WTC11 (cell line): ENCODE measurements around the gene MKI67. TPM values are rescaled to one million over a fixed set of nuclear protein-coding genes. Genes with fewer than 3 reads are reported as not detected.

Experiments
- ATAC-seq: fragments of 200-7000 bp; cut with Tn5 transposase; 2 replicates; pipeline ENCODE4 v1.10.0; 2021; ENCODE audit warnings: mild to moderate bottlenecking, moderate library complexity
- CTCF ChIA-PET: fragments of 300-600 bp; sonication (Branson Sonifier 250); formaldehyde crosslinking; loops from one replicate; lab custom pipeline; 2021; ENCODE audit warnings: antibody characterized with exemption; lab: Charles Lee
- POLR2A ChIA-PET: fragments of 350-600 bp; sonication (Branson Sonifier 250); formaldehyde crosslinking; loops from one replicate; lab custom pipeline; 2021; ENCODE audit warnings: antibody characterized with exemption; lab: Charles Lee
- DNase-seq: peaks from one replicate; pipeline ENCODE4 v3.0.0; 2021; ENCODE audit warnings: low spot score
- H3K27ac Mint-ChIP-seq: 2 replicates; pipeline ENCODE4 v1.8.0; 2021; ENCODE audit warnings: mixed read lengths
- H3K27me3 Mint-ChIP-seq: 2 replicates; pipeline ENCODE4 v1.8.0; 2021; ENCODE audit warnings: low read depth, mild to moderate bottlenecking, moderate library complexity, mixed read lengths
- H3K36me3 Mint-ChIP-seq: 2 replicates; pipeline ENCODE4 v1.8.0; 2021; ENCODE audit warnings: mixed read lengths
- H3K4me1 Mint-ChIP-seq: 2 replicates; pipeline ENCODE4 v1.8.0; 2022; ENCODE audit warnings: mixed read lengths
- H3K4me3 Mint-ChIP-seq: 2 replicates; pipeline ENCODE4 v1.8.0; 2021; ENCODE audit warnings: mild to moderate bottlenecking, moderate library complexity, mixed read lengths
- H3K9me3 Mint-ChIP-seq: 2 replicates; pipeline ENCODE4 v1.8.0; 2021; ENCODE audit warnings: mixed read lengths
- AR ChIP-seq: fragments of 250-450 bp; sonication (Bioruptor Pico); IDR thresholded peaks from 2 replicates; pipeline ENCODE4 v1.9.0; 2021; ENCODE audit warnings: mild to moderate bottlenecking
- ATF1 ChIP-seq: sonication (generic); formaldehyde crosslinking; IDR thresholded peaks from 2 replicates; pipeline ENCODE4 v1.8.1; 2023; ENCODE audit warnings: mild to moderate bottlenecking, moderate library complexity, missing genetic modification reagents
- ATF3 ChIP-seq: sonication (generic); formaldehyde crosslinking; conservative IDR thresholded peaks from 2 replicates; pipeline ENCODE4 v1.8.1; 2022; ENCODE audit warnings: mild to moderate bottlenecking, missing genetic modification reagents
- ATF6 ChIP-seq: sonication (generic); formaldehyde crosslinking; IDR thresholded peaks from 2 replicates; pipeline ENCODE4 v1.8.1; 2023; ENCODE audit warnings: mild to moderate bottlenecking, missing genetic modification reagents
- CREM ChIP-seq: sonication (generic); formaldehyde crosslinking; IDR thresholded peaks from 2 replicates; pipeline ENCODE4 v1.8.1; 2022; ENCODE audit warnings: mild to moderate bottlenecking, missing genetic modification reagents, moderate library complexity
- E2F5 ChIP-seq: sonication (generic); formaldehyde crosslinking; IDR thresholded peaks from 2 replicates; pipeline ENCODE4 v1.8.1; 2022; ENCODE audit warnings: mild to moderate bottlenecking, moderate library complexity, missing genetic modification reagents
- GABPB1 ChIP-seq: sonication (generic); formaldehyde crosslinking; IDR thresholded peaks from 2 replicates; pipeline ENCODE4 v1.8.1; 2023; ENCODE audit warnings: mild to moderate bottlenecking, missing genetic modification reagents
- GRHL2 ChIP-seq: fragments of 250-450 bp; sonication (Bioruptor Pico); IDR thresholded peaks from 2 replicates; pipeline ENCODE4 v1.8.0; 2022; ENCODE audit warnings: mild to moderate bottlenecking, moderate library complexity; ENCODE audit not compliant: insufficient replicate concordance, severe bottlenecking
- HMGA2 ChIP-seq: fragments of 250-450 bp; sonication (Bioruptor Pico); IDR thresholded peaks from 2 replicates; pipeline ENCODE4 v1.4.0; 2021; ENCODE audit warnings: mild to moderate bottlenecking, moderate library complexity
- IRF1 ChIP-seq: sonication (generic); formaldehyde crosslinking; IDR thresholded peaks from 2 replicates; pipeline ENCODE4 v1.8.0; 2023; ENCODE audit warnings: missing genetic modification reagents
- JAZF1 ChIP-seq: fragments of 250-450 bp; sonication (Bioruptor Pico); IDR thresholded peaks from 2 replicates; pipeline ENCODE4 v1.9.0; 2021; ENCODE audit warnings: moderate library complexity, mild to moderate bottlenecking, inconsistent platforms
- KAT7 ChIP-seq: sonication (generic); formaldehyde crosslinking; IDR thresholded peaks from 2 replicates; pipeline ENCODE4 v1.8.1; 2023; ENCODE audit warnings: missing genetic modification reagents, mild to moderate bottlenecking, borderline replicate concordance
- MAX ChIP-seq: sonication (generic); formaldehyde crosslinking; IDR thresholded peaks from 2 replicates; pipeline ENCODE4 v1.8.0; 2022; ENCODE audit warnings: mild to moderate bottlenecking, missing genetic modification reagents
- MLX ChIP-seq: sonication (generic); formaldehyde crosslinking; IDR thresholded peaks from 2 replicates; pipeline ENCODE4 v1.8.1; 2023; ENCODE audit warnings: mild to moderate bottlenecking, missing genetic modification reagents, moderate library complexity
- MYBL2 ChIP-seq: sonication (generic); formaldehyde crosslinking; IDR thresholded peaks from 2 replicates; pipeline ENCODE4 v1.8.1; 2023; ENCODE audit warnings: mild to moderate bottlenecking, moderate library complexity, missing genetic modification reagents
- NFYB ChIP-seq: sonication (generic); formaldehyde crosslinking; conservative IDR thresholded peaks from 2 replicates; pipeline ENCODE4 v1.8.0; 2022; ENCODE audit warnings: low read depth, missing genetic modification reagents
- NR2C2 ChIP-seq: sonication (generic); formaldehyde crosslinking; IDR thresholded peaks from 2 replicates; pipeline ENCODE4 v1.8.0; 2022; ENCODE audit warnings: mild to moderate bottlenecking, missing genetic modification reagents
- PREB ChIP-seq: sonication (generic); formaldehyde crosslinking; IDR thresholded peaks from 2 replicates; pipeline ENCODE4 v1.8.1; 2022; ENCODE audit warnings: mild to moderate bottlenecking, missing genetic modification reagents, moderate library complexity, borderline replicate concordance
- RELA ChIP-seq: sonication (generic); formaldehyde crosslinking; IDR thresholded peaks from 2 replicates; pipeline ENCODE4 v1.8.1; 2022; ENCODE audit warnings: missing genetic modification reagents, mild to moderate bottlenecking, borderline replicate concordance
- SMAD3 ChIP-seq: sonication (generic); formaldehyde crosslinking; IDR thresholded peaks from 2 replicates; pipeline ENCODE4 v1.8.0; 2022; ENCODE audit warnings: missing genetic modification reagents, mild to moderate bottlenecking, borderline replicate concordance
- TEAD4 ChIP-seq: sonication (generic); formaldehyde crosslinking; IDR thresholded peaks from 2 replicates; pipeline ENCODE4 v1.8.0; 2022; ENCODE audit warnings: mild to moderate bottlenecking, missing genetic modification reagents
- ZNF138 ChIP-seq: sonication (generic); formaldehyde crosslinking; conservative IDR thresholded peaks from 2 replicates; pipeline ENCODE4 v1.8.1; 2022; ENCODE audit warnings: mild to moderate bottlenecking, moderate library complexity, missing genetic modification reagents
- ZNF263 ChIP-seq: sonication (generic); formaldehyde crosslinking; IDR thresholded peaks from 2 replicates; pipeline ENCODE4 v1.8.1; 2022; ENCODE audit warnings: low read depth, mild to moderate bottlenecking, moderate library complexity, missing genetic modification reagents
- ZNF671 ChIP-seq: fragments of 250-450 bp; sonication (Bioruptor Pico); IDR thresholded peaks from 2 replicates; pipeline ENCODE4 v1.8.0; 2021; ENCODE audit warnings: mild to moderate bottlenecking
- total RNA-seq: library from RNA; stranded (reverse); gene quantifications from 3 replicates; pipeline ENCODE4 v1.2.3, GENCODE V29; 2021

MKI67 gene
- total RNA-seq, 1 experiment from 2014 or later: 118 TPM

- no peaks in the 10 kb centered on the region for H3K36me3 Mint-ChIP-seq
- CTCF ChIA-PET: interaction anchor here (1.2 kb wide), 1 partner anchor 16 kb away, joined by 3 read pairs; no protein-coding TSS in a partner anchor
- POLR2A ChIA-PET: no interaction called here
- ATAC-seq (no peak), DNase-seq (no peak)
- no peaks in the 10 kb centered on the region for H3K4me1 Mint-ChIP-seq
- H3K27ac Mint-ChIP-seq: no peak overlapping the region
- no peaks in the 10 kb centered on the region for H3K9me3 Mint-ChIP-seq
- no peak overlapping the region for H3K4me3 Mint-ChIP-seq
- no peaks in the 10 kb centered on the region for H3K27me3 Mint-ChIP-seq
- TF ChIP-seq GRHL2 (CRISPR knock-in tag) (no peak), ZNF138 (CRISPR knock-in tag) (no peak), JAZF1 (CRISPR knock-in tag) (no peak), MAX (CRISPR knock-in tag) (no peak), RELA (CRISPR knock-in tag) (no peak)
Measured at GRCh38 chr10:128053356-128053755, 72.9 kb downstream of the MKI67 start.

- Mint-ChIP-seq H3K4me3 (no peak overlapping the region), H3K9me3 (no peaks in the 10 kb centered on the region), H3K4me1 (peaks cover 5% of the 10 kb centered on the region), H3K27me3 (no peaks in the 10 kb centered on the region), H3K27ac (no peak overlapping the region), H3K36me3 (no peaks in the 10 kb centered on the region)
- TF ChIP-seq MYBL2 (CRISPR knock-in tag) (no peak), NFYB (no peak), MLX (no peak), IRF1 (CRISPR knock-in tag) (no peak), CREM (CRISPR knock-in tag) (no peak), KAT7 (CRISPR knock-in tag) (no peak), ATF3 (CRISPR knock-in tag) (no peak), HMGA2 (CRISPR knock-in tag) (no peak), GRHL2 (CRISPR knock-in tag) (no peak), ZNF263 (CRISPR knock-in tag) (no peak), NR2C2 (no peak), ATF1 (CRISPR knock-in tag) (no peak), E2F5 (CRISPR knock-in tag) (no peak), ZNF671 (no peak), SMAD3 (CRISPR knock-in tag) (no peak), GABPB1 (CRISPR knock-in tag) (no peak), AR (no peak), ATF6 (no peak), PREB (CRISPR knock-in tag) (no peak), TEAD4 (CRISPR knock-in tag) (no peak)
- no peak for DNase-seq
- ATAC-seq: no peak
- ChIA-PET POLR2A (no interaction called here), CTCF (interaction anchor here (1.2 kb wide), 1 partner anchor 17 kb away, joined by 3 read pairs; no protein-coding TSS in a partner anchor)
Measured at GRCh38 chr10:128052696-128053095, 73.5 kb downstream of the MKI67 start.
